Transverse colon (tissue), 4 donors: Measurements from ENCODE around the gene MECR.

ENCODE experiments used
- POLR2A ChIP-seq: fragments of 450-650 bp; IDR thresholded peaks from one replicate; pipeline ENCODE4 v1.6.1; 2016; ENCODE audit warnings: antibody characterized with exemption, mild to moderate bottlenecking, moderate library complexity
- POLR2AphosphoS5 ChIP-seq, 3 donors: sonication (generic); formaldehyde crosslinking; IDR thresholded peaks; one replicate each; pipeline ENCODE4 v1.6.1; 2016; ENCODE audit warnings: antibody characterized with exemption in 3 of 3
- TF ChIP-seq, protein P1 (sequence below), 5 experiments: fragments of 200-600 bp in 3 of 5; fragments of 450-650 bp in 2 of 5; sonication (generic) in 3 of 5; IDR thresholded peaks; 1 replicate in 2 of 5; 2 replicates in 3 of 5; pipeline ENCODE4 v1.5.1; 2016 to 2017; ENCODE audit warnings: antibody characterized with exemption in 5 of 5, inconsistent platforms in 3 of 5, mild to moderate bottlenecking in 2 of 5, moderate library complexity in 1 of 5

DNA sequence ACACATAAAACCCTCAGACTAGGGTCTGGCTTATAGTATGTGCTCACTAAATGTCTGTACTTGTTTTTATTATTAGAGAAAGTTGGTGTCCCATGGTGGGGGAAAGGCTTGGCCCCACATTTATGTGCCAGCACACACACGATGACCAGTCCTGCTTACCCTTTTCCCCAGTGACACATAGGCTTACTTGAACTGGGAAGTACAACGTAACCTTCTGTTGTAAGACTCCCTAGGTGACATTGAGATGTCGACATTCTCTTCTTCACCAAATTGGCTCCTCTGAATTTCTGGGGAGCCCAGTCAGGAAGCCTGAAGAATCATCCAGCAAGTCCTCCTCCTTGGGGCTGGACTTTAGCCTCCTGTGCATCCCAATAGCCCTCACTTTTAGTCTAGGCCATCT is 1.7 kb upstream of the MECR start:
- TF ChIP-seq, protein P1, sequence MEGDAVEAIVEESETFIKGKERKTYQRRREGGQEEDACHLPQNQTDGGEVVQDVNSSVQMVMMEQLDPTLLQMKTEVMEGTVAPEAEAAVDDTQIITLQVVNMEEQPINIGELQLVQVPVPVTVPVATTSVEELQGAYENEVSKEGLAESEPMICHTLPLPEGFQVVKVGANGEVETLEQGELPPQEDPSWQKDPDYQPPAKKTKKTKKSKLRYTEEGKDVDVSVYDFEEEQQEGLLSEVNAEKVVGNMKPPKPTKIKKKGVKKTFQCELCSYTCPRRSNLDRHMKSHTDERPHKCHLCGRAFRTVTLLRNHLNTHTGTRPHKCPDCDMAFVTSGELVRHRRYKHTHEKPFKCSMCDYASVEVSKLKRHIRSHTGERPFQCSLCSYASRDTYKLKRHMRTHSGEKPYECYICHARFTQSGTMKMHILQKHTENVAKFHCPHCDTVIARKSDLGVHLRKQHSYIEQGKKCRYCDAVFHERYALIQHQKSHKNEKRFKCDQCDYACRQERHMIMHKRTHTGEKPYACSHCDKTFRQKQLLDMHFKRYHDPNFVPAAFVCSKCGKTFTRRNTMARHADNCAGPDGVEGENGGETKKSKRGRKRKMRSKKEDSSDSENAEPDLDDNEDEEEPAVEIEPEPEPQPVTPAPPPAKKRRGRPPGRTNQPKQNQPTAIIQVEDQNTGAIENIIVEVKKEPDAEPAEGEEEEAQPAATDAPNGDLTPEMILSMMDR (IDR thresholded peaks at IDR 0.05): no peak
- TF ChIP-seq POLR2AphosphoS5 (IDR thresholded peaks at IDR 0.05): no peak
- TF ChIP-seq POLR2A: no peak
